ENCODE results near the gene SAMD7.

Gene SAMD7

GRCh38 chr3:169911272-169911671, at the start of gene SAMD7:
TSS of gene SAMD7 (plus strand) at chr3:169911572. CDS start at chr3:169919499, 7,927 bp downstream.
- DNase-seq, result no peak

DNA sequence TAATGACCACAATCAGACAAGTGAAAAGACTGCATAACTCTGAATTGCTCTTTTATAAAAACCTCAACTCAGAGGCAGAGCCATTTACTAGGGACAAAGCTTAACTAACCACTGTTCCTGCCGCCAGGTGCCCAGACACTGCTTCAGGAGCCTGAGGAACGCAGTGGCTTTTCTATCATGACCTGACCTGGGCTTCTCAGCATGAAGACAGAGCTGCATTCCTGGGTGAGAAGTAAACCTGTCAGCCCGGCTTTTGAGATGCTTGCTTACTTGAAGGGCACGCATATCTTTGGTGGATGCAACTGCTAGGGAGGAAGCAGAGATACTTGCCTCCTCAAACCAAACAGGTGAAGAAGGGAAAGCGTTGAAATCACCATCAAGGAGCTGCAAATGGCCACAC, 49.5 kb upstream of the SAMD7 start:
- no peak for DNase-seq

DNA sequence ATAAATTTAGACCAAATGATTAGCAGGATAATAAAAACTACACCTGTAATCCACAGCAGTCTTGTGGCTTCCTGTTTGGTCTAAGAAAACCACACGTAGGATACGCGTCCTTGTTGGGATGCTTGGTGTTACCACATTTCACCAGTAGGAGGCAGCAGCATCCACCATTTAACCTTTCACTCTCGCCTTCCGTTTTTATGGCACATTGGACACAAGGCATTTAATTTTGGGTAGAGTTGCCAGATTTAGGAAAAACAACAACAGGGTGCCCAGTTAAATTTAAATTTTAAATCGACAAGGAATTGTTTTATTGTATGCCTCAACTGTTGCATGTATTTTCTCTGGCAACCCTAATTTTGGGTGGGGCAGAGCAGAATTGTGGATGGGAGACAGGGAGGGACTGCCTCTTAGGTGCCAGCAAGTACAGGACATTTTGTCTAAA, 47.9 kb upstream of the SAMD7 start:
- DNase-seq, result peak; percentile 80

DNA sequence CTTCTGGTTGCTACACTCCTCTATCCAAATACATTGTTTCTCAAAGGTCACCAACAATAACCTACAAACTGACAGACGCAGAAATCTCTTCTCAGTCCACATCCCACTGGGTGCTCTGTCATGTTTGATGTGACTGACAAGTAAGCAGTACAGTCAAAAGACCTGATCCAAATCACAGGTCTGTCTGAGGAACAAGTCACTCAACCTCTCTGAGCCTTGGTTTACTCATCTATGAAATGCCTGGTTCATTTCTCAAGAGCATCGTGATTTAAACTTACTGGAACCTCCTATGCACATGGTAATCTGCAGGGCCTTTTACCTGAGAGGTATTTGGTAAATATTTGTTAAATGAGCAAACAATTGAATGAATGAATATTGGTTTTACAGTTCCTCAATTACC, 47.1 kb upstream of the SAMD7 start:
- DNase-seq, result no peak

DNA sequence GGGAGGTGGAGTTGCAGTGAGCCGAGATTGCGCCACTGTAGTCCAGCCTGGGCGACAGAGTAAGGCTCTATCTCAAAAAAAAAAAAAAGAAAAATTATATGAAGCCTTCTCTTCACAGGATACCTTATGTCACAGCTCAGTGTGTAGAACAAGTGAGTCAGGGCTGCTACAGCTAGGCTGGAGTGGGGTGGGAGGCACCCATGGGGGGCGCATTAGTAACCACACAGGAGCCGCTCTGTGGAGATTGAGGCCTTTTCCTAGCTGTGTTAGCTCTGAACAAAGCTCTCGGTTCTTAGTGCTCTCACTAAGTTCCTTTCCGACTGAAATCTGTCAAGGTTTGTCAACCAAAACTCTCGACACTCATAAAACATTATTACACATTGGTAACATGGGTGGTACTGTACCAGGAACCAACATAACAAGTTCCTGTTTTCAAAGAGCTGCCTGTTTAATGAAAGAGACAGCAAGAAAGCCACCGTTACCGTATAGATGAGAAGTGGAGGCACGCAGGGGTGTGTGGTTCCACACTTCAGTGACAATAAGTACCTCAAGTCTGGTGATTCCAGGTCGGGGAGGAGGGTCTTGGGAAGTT, 46.1 kb upstream of the SAMD7 start:
- DNase-seq, result peak; percentile 41

DNA sequence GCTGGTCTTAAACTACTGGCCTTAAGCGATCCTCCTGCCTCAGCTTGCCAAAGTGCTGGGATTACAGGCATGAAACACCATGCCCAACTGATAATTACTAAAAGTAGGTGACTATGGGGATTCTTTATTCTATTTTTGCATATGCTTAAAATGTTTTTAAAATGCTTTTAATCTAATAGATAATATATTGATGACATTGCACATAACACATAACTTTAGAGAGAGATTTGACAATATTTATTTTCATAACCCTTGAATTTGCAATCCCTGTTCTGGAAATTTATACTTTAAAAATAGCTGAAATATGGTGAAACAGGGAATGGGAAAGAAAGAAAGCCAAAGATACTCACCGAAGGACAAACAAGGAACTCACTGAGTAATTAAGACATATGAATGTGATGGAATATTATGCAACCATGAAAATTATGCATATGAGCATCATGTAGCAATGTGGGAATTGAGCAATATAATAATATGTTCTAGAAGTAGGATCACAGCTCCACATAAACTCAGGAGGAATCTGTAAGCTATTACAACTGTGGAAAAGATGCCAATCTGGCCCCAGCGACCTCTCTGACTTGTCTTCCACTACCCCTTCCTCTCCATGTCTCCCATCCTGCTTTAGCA, 43.7 kb upstream of the SAMD7 start:
- no peak for DNase-seq

- DNase-seq, result no peak
Measured at GRCh38 chr3:169868369-169868768, 43.0 kb upstream of the SAMD7 start.

DNA sequence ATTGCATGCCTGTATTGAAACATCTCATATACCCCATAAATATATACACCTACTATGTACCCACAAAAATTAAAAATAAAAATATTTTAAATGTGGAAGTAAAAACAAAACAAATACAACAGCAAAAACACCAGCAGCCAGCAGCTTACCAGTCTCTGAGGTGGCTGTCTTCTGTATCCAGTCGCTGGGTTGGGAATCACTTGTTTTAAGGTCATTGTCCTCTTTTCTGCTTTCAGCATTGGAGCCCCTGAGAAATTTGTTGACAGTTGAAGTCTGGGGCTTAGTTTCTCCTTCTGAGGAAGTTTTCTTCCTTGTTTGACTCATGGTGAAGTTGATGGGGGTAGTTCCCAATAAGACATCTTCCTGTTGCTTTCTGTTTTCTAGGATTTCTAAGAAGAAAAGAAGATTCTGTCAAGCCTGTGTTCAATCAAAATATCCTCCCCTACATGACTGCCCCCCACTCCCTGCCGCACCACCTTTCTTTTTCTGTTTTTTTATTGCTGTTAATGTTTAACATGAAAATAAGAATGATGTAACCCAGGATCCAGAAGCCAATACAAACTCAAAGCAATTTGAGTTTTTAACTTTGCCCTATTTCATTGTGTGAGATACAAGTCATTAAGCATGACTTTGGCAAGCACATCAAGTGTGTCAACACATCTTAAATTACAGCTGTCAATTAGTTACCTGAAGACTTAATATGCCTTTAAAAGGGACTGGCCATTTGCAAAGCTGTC, 41.7 kb upstream of the SAMD7 start, which contains the start of gene LRRC31:
Gene LRRC31, minus strand, starts transcription at position 452 of the 737 bp plus-strand sequence. Its CDS starts 128 bp downstream, at position 324.
- no peak for DNase-seq

DNA sequence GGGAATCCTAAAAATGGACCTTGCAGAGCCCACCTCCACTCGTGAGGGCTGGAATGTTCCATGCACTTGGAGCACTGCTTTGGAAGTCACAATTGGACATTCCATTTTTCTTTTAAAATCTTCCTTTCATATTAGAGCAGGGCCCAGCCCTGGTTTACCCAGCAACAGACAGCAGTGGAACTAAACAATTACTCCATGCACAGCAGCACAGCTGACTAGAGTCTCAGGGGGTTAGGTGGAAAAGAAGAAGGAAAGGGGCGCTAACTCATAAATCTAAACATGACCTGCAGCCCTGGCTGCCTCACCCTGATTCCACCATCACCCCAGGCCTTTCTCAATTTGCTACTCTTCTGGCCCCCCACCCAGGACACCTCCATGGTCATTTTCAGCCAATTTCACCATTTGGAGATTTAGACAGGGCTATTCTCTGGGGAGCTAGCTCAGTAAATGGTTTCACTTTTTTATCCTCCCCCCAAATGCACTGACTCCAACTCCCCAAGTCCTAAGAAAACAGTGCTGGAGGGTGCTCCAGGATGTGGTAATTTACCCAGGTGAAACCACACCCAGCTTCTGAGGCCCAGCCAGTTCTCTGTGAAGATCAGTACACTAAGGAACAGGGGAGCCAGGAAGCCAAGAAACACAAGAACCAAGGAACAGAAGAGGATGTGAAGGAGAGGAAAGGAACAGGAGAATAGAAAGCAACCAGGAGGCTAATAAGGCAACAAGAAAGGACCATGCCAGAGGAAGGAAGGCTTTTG, 40.1 kb upstream of the SAMD7 start:
- peak; percentile 46 for DNase-seq

DNA sequence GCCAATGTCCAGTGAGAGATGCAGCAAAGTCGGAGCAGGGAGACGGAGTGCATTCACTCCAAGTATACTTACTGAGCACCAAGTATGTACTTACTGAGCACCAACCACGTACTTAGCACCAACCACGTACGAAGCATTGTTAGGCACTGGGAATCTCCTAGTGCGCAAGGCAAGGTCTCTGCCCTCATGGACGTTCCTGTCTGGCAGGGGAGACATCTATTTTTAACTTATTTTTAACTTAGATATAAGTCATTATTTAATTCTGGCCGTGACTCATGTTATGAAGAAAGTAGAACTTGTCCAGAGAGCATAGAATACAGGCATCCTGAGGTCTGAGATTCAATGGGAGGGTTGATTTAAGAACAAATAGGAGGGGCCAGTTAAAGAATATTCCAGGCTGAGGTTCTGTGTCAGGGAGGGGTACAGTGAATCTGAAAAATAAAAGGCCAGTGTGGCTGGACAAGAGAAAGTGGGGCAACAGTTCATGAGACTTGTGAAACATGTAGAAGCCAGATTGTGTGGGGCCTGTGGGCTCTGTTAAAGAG, 32.3 kb upstream of the SAMD7 start:
- DNase-seq, result no peak

DNA sequence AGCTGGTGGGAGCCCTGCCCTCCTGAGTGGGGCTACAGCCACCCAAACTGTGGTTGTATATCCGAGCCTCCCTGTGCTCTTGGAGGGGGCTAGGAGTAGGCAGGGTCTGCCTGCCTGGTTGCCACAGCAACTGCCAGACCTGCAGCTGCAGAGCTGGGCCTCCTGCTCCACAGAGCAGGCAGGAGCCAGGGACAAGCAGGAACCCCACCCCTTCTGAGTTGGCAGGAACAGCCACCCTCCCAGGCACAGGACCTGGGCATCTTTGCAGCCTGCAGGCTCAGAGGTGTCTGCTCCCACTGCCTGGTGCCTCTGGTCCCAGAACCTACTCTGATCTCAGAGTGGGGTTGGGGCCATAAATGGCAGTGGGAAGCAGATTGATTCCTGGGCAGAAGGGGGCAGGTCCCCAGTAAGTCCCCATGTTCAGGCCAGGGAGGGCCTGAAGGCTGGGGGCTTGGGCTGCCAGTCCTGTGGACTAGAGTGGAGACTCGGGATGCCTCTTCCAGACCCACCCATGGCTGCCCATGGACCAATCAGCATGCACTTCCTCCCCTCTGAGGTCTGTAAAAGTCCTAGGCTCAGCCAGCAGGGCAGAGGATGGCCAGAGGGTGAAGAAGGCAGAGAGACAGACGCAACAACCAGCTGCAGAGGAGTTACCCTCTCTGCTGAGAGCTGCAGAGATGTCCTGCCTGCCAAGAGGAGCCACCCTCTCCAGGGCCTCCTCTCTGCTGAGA, 31.4 kb upstream of the SAMD7 start:
- DNase-seq, result no peak

DNA sequence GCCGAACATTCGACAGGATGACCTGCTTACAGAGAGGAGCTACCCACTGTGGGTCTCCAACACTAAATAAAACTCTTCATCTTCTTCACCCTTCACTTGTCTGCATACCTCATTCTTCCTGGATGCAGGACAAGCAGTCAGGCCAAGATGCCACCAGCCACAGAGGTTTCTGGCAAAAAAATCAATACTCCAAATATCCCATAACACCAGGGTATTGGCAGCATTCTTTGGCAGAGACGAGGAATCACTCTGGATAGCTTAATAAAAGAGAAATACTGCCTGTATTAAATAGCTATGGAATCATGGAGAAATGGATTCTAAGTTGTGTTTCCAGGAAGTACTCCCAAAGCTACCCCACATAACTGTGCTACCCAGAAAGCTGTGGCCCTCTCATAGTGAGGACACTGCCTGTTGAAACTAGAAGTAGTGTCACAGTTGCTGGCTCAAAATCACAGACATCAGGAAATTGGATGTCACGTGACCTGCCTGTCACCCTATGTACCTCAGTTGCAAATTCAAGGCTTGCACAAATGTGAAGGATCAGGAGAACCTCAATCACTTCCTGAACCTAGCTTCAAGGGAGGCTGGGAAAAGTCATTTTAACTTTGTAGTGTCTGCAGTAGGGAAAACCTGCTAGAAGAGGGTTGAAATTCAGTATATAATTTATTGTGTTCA, 30.7 kb upstream of the SAMD7 start:
- no peak for DNase-seq

- DNase-seq, result no peak
Measured at GRCh38 chr3:169886671-169887070, 24.7 kb upstream of the SAMD7 start.

DNA sequence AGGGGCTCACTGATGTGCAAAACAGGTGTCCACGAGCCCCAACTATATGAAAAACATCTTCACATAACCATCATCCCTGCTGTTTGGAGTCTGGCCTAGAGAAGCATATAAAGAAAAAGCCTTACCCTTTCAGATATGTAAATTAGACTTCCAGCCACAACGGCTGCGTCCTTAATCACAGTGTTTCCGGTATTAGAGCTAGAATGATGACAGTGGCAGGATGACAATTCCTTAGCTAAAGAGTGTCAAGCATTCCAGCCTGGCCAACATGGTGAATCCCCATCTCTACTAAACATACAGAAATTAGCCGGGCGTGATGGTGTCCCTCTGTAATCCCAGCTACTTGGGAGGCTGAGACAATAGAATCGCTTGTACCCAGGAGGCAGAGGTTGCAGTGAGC, 19.5 kb upstream of the SAMD7 start:
- no peak for DNase-seq

GRCh38 chr3:169894110-169894509, 17.3 kb upstream of the SAMD7 start:
- DNase-seq, result no peak

DNA sequence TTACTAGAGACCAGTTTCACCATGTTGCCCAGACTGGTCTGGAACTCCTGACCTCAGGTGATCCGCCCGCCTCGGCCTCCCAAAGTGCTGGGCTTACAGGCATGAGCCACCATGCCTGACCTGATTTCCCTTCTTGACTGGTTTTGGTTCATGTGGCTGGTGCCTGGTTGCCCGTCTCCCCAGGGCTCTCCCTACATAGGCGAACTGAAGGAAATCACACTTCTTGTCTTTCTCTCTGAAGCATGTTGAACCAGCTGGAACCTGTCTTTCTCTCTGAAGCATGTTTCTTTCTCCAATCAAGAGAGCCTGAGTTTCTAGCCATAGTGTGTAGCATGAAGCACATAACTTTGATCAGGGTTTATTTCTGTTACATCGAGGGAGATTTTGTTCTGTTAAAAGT, 16.3 kb upstream of the SAMD7 start:
- no peak for DNase-seq

DNA sequence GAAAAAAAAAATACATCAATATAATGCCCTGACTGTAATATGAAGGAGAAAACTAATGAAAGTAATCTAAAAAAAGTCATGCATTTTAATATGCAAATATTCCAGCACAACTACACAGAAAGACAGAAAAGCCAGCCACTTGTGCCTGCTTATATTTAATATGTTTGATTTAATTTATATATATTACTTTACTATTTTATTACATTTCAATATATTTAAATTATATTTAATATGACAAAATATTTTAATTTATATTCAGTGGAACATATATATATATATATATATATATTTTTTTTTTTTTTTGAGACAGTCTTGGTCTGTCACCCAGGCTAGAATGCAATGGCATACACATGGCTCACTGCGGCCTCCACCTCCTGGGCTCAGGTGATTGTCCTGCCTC, 14.1 kb upstream of the SAMD7 start:
- no peak for DNase-seq

GRCh38 chr3:169901453-169901852, 9.9 kb upstream of the SAMD7 start:
- DNase-seq, result no peak

GRCh38 chr3:169905404-169905803, 6.0 kb upstream of the SAMD7 start:
- DNase-seq, result no peak

GRCh38 chr3:169907476-169907875, 3.9 kb upstream of the SAMD7 start:
- DNase-seq, result no peak

DNA sequence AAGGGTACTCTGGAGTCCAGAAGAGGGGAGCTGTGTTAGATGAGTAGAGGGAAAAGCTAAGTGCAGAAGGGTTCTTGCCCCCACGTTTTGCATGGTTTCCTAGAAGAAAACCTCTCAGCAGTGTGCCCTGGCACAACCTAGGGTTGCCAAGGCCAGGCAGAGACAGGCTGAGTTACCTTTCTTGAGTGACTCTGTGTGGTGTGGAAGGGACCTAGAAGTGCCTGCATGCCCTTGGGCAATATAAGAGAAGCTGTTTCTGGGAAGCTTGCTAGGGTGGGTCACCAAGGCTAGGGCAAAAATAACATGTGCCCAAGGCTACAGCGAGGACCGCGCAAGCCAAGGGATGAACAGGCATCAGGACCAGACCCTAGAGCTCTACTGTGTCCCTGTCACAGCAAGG, 3.4 kb upstream of the SAMD7 start:
- DNase-seq, result no peak

DNA sequence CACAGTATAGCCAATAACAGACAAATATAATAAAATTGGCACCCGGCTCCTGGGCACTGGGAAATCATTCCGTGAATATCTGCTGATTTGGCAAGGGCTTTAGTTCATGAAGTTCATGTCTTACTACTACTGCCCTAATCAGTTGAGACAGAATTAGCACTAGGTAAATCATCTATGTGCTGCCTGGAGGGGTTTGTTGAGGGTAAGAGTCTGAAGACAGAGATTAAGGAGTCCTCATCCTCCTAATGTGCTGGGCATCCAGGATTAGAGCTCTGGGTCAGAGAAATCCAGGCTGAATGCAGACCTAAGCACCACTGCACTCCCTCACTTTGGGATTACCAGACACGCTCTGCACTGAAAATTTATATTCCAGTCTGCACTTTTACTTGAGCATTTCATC, 2.0 kb downstream of the SAMD7 start:
- no peak for DNase-seq
